ENCODE data around the gene KCNIP2. TPM values are rescaled to one million over a fixed set of nuclear protein-coding genes. Genes with fewer than 3 reads are reported as not detected.

The KCNIP2 gene
- total RNA-seq, 1 experiment from 2014 or later, result 4.3 TPM

DNA sequence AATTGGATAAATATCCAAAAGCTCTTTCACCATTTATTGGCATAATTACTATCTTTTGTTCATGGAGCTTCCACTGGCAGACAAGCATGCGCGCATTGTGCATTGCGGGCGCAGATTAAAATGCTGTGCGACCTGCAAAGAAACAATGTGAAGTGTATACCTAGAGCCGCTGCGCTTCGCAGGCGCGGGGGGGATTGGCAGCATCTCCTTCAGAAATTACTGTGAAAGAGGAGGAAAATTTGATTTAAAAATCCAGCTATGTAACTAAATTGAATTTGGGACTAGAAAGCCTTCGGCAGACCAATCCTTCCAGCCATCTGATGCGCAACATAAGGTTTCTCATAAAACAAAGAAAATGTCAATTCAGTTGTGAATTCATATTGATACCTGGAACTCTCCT lies 50.1 kb downstream of the KCNIP2 start:
- CTCF ChIA-PET, result interaction anchor here (1.0 kb wide), 1 partner anchor 12 kb away, joined by 5 read pairs; no protein-coding TSS in a partner anchor

DNA sequence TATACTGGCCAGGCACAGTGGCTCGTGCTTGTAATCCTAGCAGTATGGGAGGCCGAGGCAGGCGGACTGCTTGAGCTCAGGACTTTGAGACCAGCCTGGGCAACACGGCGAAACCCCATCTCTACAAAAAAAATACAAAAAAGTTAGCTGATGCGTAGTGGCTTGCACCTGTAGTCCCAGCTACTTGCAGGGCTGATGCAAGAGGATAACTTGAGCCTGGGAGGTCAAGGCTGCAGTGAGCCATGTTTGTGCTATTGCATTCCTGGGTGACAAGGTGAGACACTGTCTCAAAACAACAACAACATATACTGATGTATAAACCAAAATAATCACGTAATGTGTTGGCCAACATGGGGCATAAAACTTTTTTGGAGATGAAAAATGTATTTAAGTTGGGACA lies 53.9 kb downstream of the KCNIP2 start:
- Histone ChIP-seq H3K36me3 (ENCODE audit: control insufficient read depth, insufficient read depth, low read length) (peaks cover 54% of the 10 kb centered on the region), H3K27ac (ENCODE audit: low read length) (no peak overlapping the region), H3K4me1 (ENCODE audit: control insufficient read depth, insufficient read depth, low read length) (peaks cover 9% of the 10 kb centered on the region), H3K9me3 (ENCODE audit: control insufficient read depth, insufficient read depth, low read depth, low read length) (no peaks in the 10 kb centered on the region), H3K4me3 (ENCODE audit: low read depth in 2 of 2, low read length in 2 of 2) (no peak overlapping the region), H3K27me3 (ENCODE audit: control insufficient read depth, insufficient read depth, low read length) (no peaks in the 10 kb centered on the region)
- ATAC-seq (no peak), DNase-seq (ENCODE audit: low read depth, low spot score) (no peak)
- TF ChIP-seq POLR2AphosphoS5 (IDR thresholded peaks at IDR 0.05; ENCODE audit: low read depth, low read length), result no peak
- TF ChIP-seq TCF7L2 (IDR thresholded peaks at IDR 0.05; ENCODE audit: low read depth, low read length), result no peak
- TF ChIP-seq, protein P1, sequence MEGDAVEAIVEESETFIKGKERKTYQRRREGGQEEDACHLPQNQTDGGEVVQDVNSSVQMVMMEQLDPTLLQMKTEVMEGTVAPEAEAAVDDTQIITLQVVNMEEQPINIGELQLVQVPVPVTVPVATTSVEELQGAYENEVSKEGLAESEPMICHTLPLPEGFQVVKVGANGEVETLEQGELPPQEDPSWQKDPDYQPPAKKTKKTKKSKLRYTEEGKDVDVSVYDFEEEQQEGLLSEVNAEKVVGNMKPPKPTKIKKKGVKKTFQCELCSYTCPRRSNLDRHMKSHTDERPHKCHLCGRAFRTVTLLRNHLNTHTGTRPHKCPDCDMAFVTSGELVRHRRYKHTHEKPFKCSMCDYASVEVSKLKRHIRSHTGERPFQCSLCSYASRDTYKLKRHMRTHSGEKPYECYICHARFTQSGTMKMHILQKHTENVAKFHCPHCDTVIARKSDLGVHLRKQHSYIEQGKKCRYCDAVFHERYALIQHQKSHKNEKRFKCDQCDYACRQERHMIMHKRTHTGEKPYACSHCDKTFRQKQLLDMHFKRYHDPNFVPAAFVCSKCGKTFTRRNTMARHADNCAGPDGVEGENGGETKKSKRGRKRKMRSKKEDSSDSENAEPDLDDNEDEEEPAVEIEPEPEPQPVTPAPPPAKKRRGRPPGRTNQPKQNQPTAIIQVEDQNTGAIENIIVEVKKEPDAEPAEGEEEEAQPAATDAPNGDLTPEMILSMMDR (IDR thresholded peaks at IDR 0.05), result no peak
- no peak for TF ChIP-seq SIN3A (IDR thresholded peaks at IDR 0.05; ENCODE audit: borderline replicate concordance, insufficient read depth, low read depth, low read length)
- TF ChIP-seq, protein P2, sequence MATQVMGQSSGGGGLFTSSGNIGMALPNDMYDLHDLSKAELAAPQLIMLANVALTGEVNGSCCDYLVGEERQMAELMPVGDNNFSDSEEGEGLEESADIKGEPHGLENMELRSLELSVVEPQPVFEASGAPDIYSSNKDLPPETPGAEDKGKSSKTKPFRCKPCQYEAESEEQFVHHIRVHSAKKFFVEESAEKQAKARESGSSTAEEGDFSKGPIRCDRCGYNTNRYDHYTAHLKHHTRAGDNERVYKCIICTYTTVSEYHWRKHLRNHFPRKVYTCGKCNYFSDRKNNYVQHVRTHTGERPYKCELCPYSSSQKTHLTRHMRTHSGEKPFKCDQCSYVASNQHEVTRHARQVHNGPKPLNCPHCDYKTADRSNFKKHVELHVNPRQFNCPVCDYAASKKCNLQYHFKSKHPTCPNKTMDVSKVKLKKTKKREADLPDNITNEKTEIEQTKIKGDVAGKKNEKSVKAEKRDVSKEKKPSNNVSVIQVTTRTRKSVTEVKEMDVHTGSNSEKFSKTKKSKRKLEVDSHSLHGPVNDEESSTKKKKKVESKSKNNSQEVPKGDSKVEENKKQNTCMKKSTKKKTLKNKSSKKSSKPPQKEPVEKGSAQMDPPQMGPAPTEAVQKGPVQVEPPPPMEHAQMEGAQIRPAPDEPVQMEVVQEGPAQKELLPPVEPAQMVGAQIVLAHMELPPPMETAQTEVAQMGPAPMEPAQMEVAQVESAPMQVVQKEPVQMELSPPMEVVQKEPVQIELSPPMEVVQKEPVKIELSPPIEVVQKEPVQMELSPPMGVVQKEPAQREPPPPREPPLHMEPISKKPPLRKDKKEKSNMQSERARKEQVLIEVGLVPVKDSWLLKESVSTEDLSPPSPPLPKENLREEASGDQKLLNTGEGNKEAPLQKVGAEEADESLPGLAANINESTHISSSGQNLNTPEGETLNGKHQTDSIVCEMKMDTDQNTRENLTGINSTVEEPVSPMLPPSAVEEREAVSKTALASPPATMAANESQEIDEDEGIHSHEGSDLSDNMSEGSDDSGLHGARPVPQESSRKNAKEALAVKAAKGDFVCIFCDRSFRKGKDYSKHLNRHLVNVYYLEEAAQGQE (IDR thresholded peaks at IDR 0.05; ENCODE audit: insufficient read depth in 1 of 2, low read depth in 2 of 2, low read length in 1 of 2), result no peak
- POLR2A ChIA-PET, result interaction anchor here (0.7 kb wide), 1 partner anchor 438 kb away, joined by 19 read pairs; no protein-coding TSS in a partner anchor
- no TSS peak for BruUV-seq (replicated peaks)
- in situ Hi-C loops (cut with HindIII; ENCODE audit: low pct_unique_long_range_greater_than_20kb, low sequenced_read_pairs), result no loop called here
- CTCF ChIA-PET, result no interaction called here
- intact Hi-C loops (cut with micrococcal nuclease; ENCODE audit: unreplicated experiment), result loop anchor here (10.0 kb wide), 1 partner anchor 575 kb away; no protein-coding TSS in a partner anchor

More for the DNA sequence above, 50.1 kb downstream of the KCNIP2 start:
- intact Hi-C loops (cut with micrococcal nuclease; ENCODE audit: unreplicated experiment), result no loop called here
- no peak for ATAC-seq
- no peak overlapping the region for H3K27ac ChIP-seq (ENCODE audit: low read length)
- no peaks in the 10 kb centered on the region for H3K9me3 ChIP-seq (ENCODE audit: control insufficient read depth, insufficient read depth, low read depth, low read length)
- TF ChIP-seq, protein P2 (IDR thresholded peaks at IDR 0.05; ENCODE audit: insufficient read depth in 1 of 2, low read depth in 2 of 2, low read length in 1 of 2), result no peak
- TF ChIP-seq TCF7L2 (IDR thresholded peaks at IDR 0.05; ENCODE audit: low read depth, low read length) (no peak), SIN3A (IDR thresholded peaks at IDR 0.05; ENCODE audit: borderline replicate concordance, insufficient read depth, low read depth, low read length) (no peak), POLR2AphosphoS5 (IDR thresholded peaks at IDR 0.05; ENCODE audit: low read depth, low read length) (no peak)
- TF ChIP-seq, protein P1 (IDR thresholded peaks at IDR 0.05), result no peak
- no peaks in the 10 kb centered on the region for H3K4me1 ChIP-seq (ENCODE audit: control insufficient read depth, insufficient read depth, low read length)
- POLR2A ChIA-PET, result no interaction called here
- H3K4me3 ChIP-seq (ENCODE audit: low read depth in 2 of 2, low read length in 2 of 2), result no peak overlapping the region
- no peak for DNase-seq (ENCODE audit: low read depth, low spot score)
- H3K27me3 ChIP-seq (ENCODE audit: control insufficient read depth, insufficient read depth, low read length), result no peaks in the 10 kb centered on the region
- BruUV-seq (replicated peaks), result no TSS peak
- peaks cover 61% of the 10 kb centered on the region for H3K36me3 ChIP-seq (ENCODE audit: control insufficient read depth, insufficient read depth, low read length)
- in situ Hi-C loops (cut with HindIII; ENCODE audit: low pct_unique_long_range_greater_than_20kb, low sequenced_read_pairs), result no loop called here

All from Panc1 (cell line).